Urinary bladder (tissue), 4 donors: Measurements from ENCODE around the gene DSCAM. TPM values are rescaled to one million over a fixed set of nuclear protein-coding genes. Genes with fewer than 3 reads are reported as not detected.
"Not testable (repeated sequence)": the region's sequence is repeated elsewhere in the genome, so short reads cannot be mapped to it uniquely, and the experiment has no call there.

Experiments used
- DNase-seq: peaks from one replicate; pipeline ENCODE4 v3.0.0-alpha.2; 2015; ENCODE audit errors: extremely low spot score
- H3K27ac ChIP-seq: one replicate; pipeline ENCODE4 v1.5.1; 2013; ENCODE audit warnings: low read depth, mild to moderate bottlenecking, moderate library complexity
- H3K36me3 ChIP-seq: one replicate; pipeline ENCODE4 v1.6.1; 2013; ENCODE audit warnings: mild to moderate bottlenecking, moderate library complexity; ENCODE audit not compliant: insufficient read depth
- H3K4me1 ChIP-seq: one replicate; pipeline ENCODE4 v1.6.1; 2013; ENCODE audit warnings: mild to moderate bottlenecking, moderate library complexity; ENCODE audit not compliant: insufficient read depth
- H3K4me3 ChIP-seq: one replicate; pipeline ENCODE4 v1.5.1; 2013; ENCODE audit warnings: low read depth, low read length
- WGBS: extraction: QIAGEN DNeasy Blood & Tissue Kit; methylation state at CpG from one replicate; pipeline ENCODE4 v1.1.7; 2013; 5-methylcytosine and 5-hydroxymethylcytosine counted together
- polyA plus RNA-seq: library from polyadenylated mRNA; stranded (reverse); fragments of 200-250 nt; gene quantifications from one replicate; pipeline ENCODE4 v1.2.3, GENCODE V29; 2013
- total RNA-seq: library from RNA; depleted of rRNA; stranded (reverse); fragments of >200 nt; gene quantifications from one replicate; pipeline ENCODE4 v1.2.3, GENCODE V29; 2014
- donor health status: healthy with polysubstance abuse.
- donor health status: healthy.

Gene DSCAM
- total and polyA plus RNA-seq, 2 donors: 0.03 to 0.21 TPM

DNA sequence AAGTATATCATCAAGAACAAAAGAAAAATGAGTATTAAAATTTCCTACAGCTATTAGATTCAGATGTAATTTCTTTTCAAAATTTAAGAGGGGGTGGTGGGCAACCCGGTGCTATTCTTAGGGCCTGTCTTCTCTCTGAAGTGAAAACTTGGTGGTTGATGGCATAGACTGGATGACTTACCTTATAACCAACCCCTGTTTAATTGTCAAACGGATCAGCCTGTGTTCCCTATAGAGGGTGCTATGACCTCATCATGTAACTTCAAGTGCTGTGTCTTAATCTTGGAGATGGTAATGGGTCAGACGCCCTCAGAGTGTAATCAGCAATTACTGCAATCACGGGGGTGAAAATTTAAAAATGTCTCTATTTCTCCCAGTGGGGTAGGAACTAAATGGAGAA, 803.5 kb downstream of the DSCAM start:
- 75% methylated on average over 4 of the region's 4 CpGs for WGBS
- Histone ChIP-seq H3K4me3 (no peak overlapping the region), H3K27ac (no peak overlapping the region), H3K36me3 (no peaks in the 10 kb centered on the region), H3K4me1 (no peaks in the 10 kb centered on the region)
- DNase-seq: no peak

DNA sequence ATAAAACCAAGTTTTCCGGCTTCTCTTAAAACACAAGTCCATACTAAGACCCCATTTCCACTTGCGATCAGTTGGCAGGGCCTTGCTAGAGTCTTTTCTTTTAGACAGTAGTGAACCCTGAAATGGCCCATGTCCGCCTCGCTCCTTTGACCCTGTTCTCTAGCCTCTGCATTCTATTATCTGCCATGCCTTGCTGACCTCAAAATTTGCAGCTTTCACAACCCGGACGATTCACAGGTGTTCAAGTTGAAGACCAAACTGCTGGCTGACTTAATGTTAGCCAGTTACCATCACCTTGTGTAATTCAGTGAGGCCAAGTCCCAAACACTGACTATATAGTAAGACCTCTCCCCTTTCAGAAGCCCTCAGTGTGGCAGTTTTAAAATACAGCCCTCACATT, 805.5 kb downstream of the DSCAM start:
- no peak for DNase-seq
- Histone ChIP-seq H3K4me3 (no peak overlapping the region), H3K36me3 (no peaks in the 10 kb centered on the region), H3K27ac (no peak overlapping the region), H3K4me1 (no peaks in the 10 kb centered on the region)
- 95% methylated on average over 6 of the region's 6 CpGs for WGBS

GRCh38 chr21:40033156-40033782, 813.7 kb downstream of the DSCAM start:
- not testable (repeated sequence) for H3K36me3 ChIP-seq, DNase-seq, H3K4me3 ChIP-seq, H3K4me1 ChIP-seq, H3K27ac ChIP-seq
- WGBS: 84% methylated on average over 25 of the region's 25 CpGs

DNA sequence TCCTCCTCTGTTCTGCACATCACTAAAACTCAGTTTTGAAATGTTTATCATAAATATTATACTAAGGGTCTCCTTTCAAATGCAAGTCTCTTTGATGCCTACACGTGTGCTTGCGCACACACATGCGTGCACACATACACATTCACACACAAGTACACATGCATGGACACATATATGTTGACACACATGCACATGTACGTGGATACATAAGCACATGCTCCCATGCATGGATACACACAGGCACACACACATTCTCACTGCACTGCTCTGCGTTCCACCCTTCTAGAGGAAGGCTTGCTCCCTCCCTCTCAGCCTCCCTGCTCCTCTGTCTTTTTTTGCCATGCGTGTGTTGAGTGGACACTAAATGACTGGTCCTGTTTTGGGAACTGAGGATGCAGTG, 817.1 kb downstream of the DSCAM start:
- Histone ChIP-seq H3K27ac (no peak overlapping the region), H3K4me3 (no peak overlapping the region), H3K36me3 (no peaks in the 10 kb centered on the region), H3K4me1 (no peaks in the 10 kb centered on the region)
- WGBS: 94% methylated on average over 6 of the region's 6 CpGs
- DNase-seq: no peak

GRCh38 chr21:40028393-40028792, 818.6 kb downstream of the DSCAM start:
- not testable (repeated sequence) for H3K27ac ChIP-seq, H3K4me1 ChIP-seq, H3K4me3 ChIP-seq, H3K36me3 ChIP-seq, DNase-seq
- 87% methylated on average over 19 of the region's 19 CpGs for WGBS

GRCh38 chr21:40021558-40022351, 825.2 kb downstream of the DSCAM start:
- Histone ChIP-seq H3K4me3 (no peak overlapping the region), H3K4me1 (no peaks in the 10 kb centered on the region), H3K27ac (no peak overlapping the region), H3K36me3 (no peaks in the 10 kb centered on the region)
- no peak for DNase-seq
- WGBS: 89% methylated on average over 5 of the region's 5 CpGs

DNA sequence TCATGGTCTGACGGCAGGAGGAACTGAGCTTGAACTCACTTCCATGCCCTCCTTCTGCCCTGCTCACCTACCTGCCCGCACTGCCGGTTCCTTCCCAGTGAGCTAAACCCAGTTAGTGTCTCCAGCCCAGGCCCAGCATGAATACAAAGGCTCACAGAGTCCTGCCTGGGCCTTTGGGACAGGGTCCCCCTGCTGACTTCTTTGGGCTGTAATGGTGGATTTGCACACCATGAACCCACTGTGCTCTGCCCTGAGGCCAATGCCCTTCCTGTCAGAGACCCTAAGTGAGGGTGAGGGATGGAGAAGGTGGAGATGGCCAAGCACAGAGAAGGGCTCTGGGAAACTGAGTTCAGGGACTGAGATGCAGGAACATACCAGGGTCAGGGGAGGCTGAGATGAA, 826.3 kb downstream of the DSCAM start:
- Histone ChIP-seq H3K27ac (no peak overlapping the region), H3K4me3 (no peak overlapping the region), H3K36me3 (no peaks in the 10 kb centered on the region), H3K4me1 (no peaks in the 10 kb centered on the region)
- 97% methylated on average over 3 of the region's 3 CpGs for WGBS
- DNase-seq: no peak

GRCh38 chr21:40018871-40019475, 828.0 kb downstream of the DSCAM start:
- Histone ChIP-seq H3K4me3 (no peak overlapping the region), H3K36me3 (no peaks in the 10 kb centered on the region), H3K4me1 (no peaks in the 10 kb centered on the region), H3K27ac (no peak overlapping the region)
- no peak for DNase-seq
- 95% methylated on average over 3 of the region's 3 CpGs for whole genome bisulfite sequencing

DNA sequence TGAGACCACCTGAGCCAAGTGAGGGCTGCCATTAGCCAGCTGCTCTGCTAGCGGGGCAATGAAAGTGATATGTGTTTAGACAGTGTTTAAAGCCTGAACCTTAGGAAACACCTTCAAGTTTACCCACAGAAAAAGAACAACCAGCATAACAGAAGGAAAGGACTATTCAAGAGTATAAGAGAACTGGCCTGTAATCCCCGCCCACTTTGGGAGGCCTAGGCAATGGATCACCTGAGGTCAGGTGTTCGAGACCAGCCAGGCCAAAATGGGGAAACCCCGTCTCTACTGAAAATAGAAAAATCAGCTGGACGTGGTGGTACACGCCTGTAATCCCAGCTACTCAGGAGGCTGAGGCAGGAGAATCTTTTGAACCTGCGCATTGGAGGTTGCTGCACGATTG, 830.3 kb downstream of the DSCAM start:
- H3K36me3 ChIP-seq: no peaks in the 10 kb centered on the region
- no peak for DNase-seq
- 94% methylated on average over 8 of the region's 8 CpGs for WGBS
- no peak overlapping the region for H3K4me3 ChIP-seq
- H3K27ac ChIP-seq: no peak overlapping the region
- no peaks in the 10 kb centered on the region for H3K4me1 ChIP-seq

DNA sequence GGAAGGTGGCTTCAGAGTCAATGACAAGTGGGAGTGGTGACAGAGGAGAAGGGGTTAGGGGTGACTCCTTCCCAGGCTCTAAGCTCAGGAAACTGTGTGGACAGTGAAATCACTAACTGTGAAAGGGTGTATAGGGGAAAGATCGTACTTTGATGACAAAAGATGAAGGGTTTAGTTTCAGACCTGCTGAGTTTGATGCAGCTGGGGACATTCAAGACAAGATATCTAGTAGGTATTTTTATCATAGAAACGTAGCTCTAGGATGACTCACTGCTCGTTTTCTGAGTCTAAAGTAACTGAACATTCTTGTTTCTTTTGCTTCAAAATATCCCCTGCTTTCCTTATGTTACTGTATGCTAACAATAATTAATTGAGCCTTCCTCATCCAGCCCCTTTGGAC, 830.7 kb downstream of the DSCAM start:
- WGBS: 35% methylated on average over 3 of the region's 3 CpGs
- Histone ChIP-seq H3K4me1 (no peaks in the 10 kb centered on the region), H3K36me3 (no peaks in the 10 kb centered on the region), H3K27ac (no peak overlapping the region), H3K4me3 (no peak overlapping the region)
- no peak for DNase-seq

DNA sequence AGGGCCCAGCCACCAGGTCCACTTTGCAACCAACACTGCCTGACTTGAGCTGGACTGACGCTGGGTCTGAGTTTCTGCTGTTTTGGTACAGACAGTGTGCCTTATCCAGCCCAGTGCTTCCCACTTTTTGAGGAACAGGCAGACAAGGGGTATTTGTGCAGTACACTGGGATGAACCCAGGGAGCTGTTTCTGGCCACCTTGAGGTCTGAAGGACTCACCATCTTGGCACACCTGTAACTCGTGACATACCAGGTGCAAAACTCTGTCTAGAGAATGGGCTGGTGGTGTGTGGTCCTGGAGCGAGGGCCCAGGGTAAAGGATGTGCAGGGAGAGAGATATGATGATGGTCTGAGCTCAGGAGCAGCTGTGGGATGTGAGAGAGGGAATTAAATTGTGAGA, 831.1 kb downstream of the DSCAM start:
- no peak overlapping the region for H3K27ac ChIP-seq
- WGBS: 86% methylated on average over 3 of the region's 3 CpGs
- no peaks in the 10 kb centered on the region for H3K4me1 ChIP-seq
- H3K4me3 ChIP-seq: no peak overlapping the region
- no peaks in the 10 kb centered on the region for H3K36me3 ChIP-seq
- no peak for DNase-seq

DNA sequence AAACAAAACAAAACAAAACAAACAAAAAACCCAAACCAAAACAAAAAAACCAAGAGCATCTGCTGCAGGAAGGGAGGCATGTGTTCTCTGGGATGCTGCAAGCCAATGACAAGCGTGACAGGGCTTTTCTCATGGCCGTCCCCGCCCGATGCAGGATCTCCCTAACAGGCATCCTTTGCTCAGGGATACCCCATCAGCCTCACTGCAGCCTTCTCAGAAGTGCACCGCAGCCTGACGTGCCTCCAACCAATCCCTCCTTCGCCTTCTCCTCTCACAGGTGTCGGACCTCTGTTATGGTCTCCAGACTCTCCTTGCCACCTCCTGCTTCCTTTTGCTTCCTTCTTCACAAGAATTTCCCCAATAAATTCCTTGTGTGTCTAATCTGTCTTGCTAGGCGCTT, 832.6 kb downstream of the DSCAM start:
- Histone ChIP-seq H3K36me3 (no peaks in the 10 kb centered on the region), H3K4me1 (no peaks in the 10 kb centered on the region), H3K27ac (no peak overlapping the region), H3K4me3 (no peak overlapping the region)
- DNase-seq: no peak
- WGBS: 89% methylated on average over 9 of the region's 9 CpGs

GRCh38 chr21:40013001-40013735, 833.8 kb downstream of the DSCAM start:
- no peak overlapping the region for H3K27ac ChIP-seq
- no peak for DNase-seq
- no peaks in the 10 kb centered on the region for H3K4me1 ChIP-seq
- H3K36me3 ChIP-seq: no peaks in the 10 kb centered on the region
- no peak overlapping the region for H3K4me3 ChIP-seq
- WGBS: 94% methylated on average over 26 of the region's 26 CpGs
